Measurements from ENCODE around the gene AQP12B.
"Not testable (repeated sequence)": the region's sequence is repeated elsewhere in the genome, so short reads cannot be mapped to it uniquely, and the experiment has no call there.

AQP12B gene

DNA sequence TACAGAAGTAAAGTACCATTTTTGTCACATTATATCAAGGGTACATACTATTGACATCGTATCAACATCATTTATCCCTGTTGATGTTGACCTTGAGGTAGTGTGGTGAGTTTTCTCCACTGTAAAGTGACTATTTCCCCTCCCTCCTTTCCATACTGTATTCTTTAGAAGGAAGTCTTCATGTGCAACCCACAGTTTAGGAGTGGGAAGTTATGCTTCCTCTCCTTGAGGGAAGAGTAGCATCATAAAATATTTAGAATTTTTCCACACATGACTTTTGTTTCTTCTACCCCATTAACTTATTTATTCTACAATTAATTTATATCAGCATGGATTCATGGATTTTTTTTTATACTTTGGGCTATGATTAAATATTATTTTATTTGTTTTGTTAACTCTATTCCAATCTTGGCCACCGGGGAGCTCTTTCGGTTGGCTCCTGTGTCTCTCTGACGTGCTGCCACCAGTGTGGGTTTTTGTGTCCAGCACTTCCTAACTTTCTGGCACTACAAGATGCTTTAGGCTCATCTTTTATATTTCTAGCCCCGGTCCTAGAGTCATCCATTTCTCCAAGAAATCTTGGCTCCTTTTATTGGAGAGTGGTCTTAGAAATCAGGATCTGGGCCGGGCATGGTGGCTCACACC, 19.0 kb downstream of the AQP12B start:
- Histone ChIP-seq H4K20me1 (ENCODE audit: control insufficient read depth, insufficient read depth, low read depth, low read length) (no peaks in the 10 kb centered on the region), H3K27ac (ENCODE audit: low read depth, low read length) (no peak overlapping the region), H3K9me2 (replicated peaks; ENCODE audit: control insufficient read depth, low read length) (no peaks in the 10 kb centered on the region), H3F3A (ENCODE audit: control insufficient read depth, insufficient read depth) (no peaks in the 10 kb centered on the region), H3K79me2 (ENCODE audit: control insufficient read depth, low read length) (no peaks in the 10 kb centered on the region), H3K4me2 (ENCODE audit: low read length) (no peak overlapping the region), H3K36me3 (ENCODE audit: control insufficient read depth, low read length) (no peaks in the 10 kb centered on the region), H3K9me3 (ENCODE audit: control insufficient read depth, insufficient read depth, low read length) (no peaks in the 10 kb centered on the region), H3K4me3 (ENCODE audit: low read length) (no peak overlapping the region), H3K4me1 (ENCODE audit: control insufficient read depth, low read length) (no peaks in the 10 kb centered on the region), H3K27me3 (ENCODE audit: control insufficient read depth, low read length) (peaks cover 21% of the 10 kb centered on the region)
- TF ChIP-seq EZH2phosphoT487 (IDR thresholded peaks at IDR 0.05; ENCODE audit: borderline replicate concordance, low read length), result no peak
- TF ChIP-seq, protein P1, sequence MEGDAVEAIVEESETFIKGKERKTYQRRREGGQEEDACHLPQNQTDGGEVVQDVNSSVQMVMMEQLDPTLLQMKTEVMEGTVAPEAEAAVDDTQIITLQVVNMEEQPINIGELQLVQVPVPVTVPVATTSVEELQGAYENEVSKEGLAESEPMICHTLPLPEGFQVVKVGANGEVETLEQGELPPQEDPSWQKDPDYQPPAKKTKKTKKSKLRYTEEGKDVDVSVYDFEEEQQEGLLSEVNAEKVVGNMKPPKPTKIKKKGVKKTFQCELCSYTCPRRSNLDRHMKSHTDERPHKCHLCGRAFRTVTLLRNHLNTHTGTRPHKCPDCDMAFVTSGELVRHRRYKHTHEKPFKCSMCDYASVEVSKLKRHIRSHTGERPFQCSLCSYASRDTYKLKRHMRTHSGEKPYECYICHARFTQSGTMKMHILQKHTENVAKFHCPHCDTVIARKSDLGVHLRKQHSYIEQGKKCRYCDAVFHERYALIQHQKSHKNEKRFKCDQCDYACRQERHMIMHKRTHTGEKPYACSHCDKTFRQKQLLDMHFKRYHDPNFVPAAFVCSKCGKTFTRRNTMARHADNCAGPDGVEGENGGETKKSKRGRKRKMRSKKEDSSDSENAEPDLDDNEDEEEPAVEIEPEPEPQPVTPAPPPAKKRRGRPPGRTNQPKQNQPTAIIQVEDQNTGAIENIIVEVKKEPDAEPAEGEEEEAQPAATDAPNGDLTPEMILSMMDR (IDR thresholded peaks at IDR 0.05; ENCODE audit: low read depth, low read length, poor library complexity, severe bottlenecking), result peak; percentile 20

DNA sequence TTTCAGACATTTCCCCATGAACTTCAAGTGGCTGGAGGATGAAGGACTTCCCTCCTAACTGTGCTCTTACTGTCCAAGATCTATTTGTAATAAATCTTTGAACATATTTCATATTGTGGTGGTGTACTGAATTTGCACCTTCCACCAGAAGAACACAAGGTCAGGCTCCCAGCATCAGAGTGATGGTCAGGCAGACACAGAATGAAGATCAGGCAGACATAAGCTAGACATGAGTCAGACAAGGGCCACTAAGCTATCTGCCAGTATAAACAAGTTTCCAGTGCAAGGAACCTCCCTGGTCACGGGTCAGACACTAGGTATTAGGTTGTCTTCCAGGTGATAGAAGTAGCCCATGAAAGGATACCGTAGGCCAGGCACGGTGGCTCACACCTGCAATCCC, 20.0 kb downstream of the AQP12B start:
- TF ChIP-seq, protein P1 (IDR thresholded peaks at IDR 0.05; ENCODE audit: low read depth, low read length, poor library complexity, severe bottlenecking), result no peak
- H3K4me2 ChIP-seq (ENCODE audit: low read length), result no peak overlapping the region
- no peaks in the 10 kb centered on the region for H3K9me2 ChIP-seq (replicated peaks; ENCODE audit: control insufficient read depth, low read length)
- H3K4me1 ChIP-seq (ENCODE audit: control insufficient read depth, low read length), result no peaks in the 10 kb centered on the region
- no peaks in the 10 kb centered on the region for H3F3A ChIP-seq (ENCODE audit: control insufficient read depth, insufficient read depth)
- H3K79me2 ChIP-seq (ENCODE audit: control insufficient read depth, low read length), result no peaks in the 10 kb centered on the region
- H3K27ac ChIP-seq (ENCODE audit: low read depth, low read length), result no peak overlapping the region
- no peaks in the 10 kb centered on the region for H3K9me3 ChIP-seq (ENCODE audit: control insufficient read depth, insufficient read depth, low read length)
- no peak overlapping the region for H3K4me3 ChIP-seq (ENCODE audit: low read length)
- peaks cover 21% of the 10 kb centered on the region for H3K27me3 ChIP-seq (ENCODE audit: control insufficient read depth, low read length)
- no peaks in the 10 kb centered on the region for H4K20me1 ChIP-seq (ENCODE audit: control insufficient read depth, insufficient read depth, low read depth, low read length)
- H3K36me3 ChIP-seq (ENCODE audit: control insufficient read depth, low read length), result no peaks in the 10 kb centered on the region

DNA sequence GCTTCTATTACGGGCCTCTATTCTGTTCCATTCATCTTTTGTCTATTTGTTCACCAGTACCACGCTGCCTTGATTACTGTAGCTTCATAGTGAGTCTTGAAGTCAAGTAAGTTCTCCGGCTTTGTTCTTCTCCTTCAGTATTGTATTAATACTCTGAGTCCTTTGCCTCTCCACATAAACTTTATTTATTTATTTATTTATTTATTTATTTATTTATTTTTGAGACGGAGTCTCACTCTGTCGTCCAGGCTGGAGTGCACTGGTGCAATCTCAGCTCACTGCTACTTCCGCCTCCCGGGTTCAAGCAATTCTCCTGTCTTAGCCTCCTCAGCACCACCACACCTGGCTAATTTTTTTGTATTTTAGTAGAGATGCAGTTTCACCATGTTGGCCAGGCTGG, 22.8 kb downstream of the AQP12B start:
- H4K20me1 ChIP-seq (ENCODE audit: control insufficient read depth, insufficient read depth, low read depth, low read length); H3K27me3 ChIP-seq (ENCODE audit: control insufficient read depth, low read length); H3K36me3 ChIP-seq (ENCODE audit: control insufficient read depth, low read length); H3K4me3 ChIP-seq (ENCODE audit: low read length); H3F3A ChIP-seq (ENCODE audit: control insufficient read depth, insufficient read depth); H3K27ac ChIP-seq (ENCODE audit: low read depth, low read length); H3K4me1 ChIP-seq (ENCODE audit: control insufficient read depth, low read length); H3K9me3 ChIP-seq (ENCODE audit: control insufficient read depth, insufficient read depth, low read length); H3K79me2 ChIP-seq (ENCODE audit: control insufficient read depth, low read length); H3K4me2 ChIP-seq (ENCODE audit: low read length); H3K9me2 ChIP-seq (replicated peaks; ENCODE audit: control insufficient read depth, low read length): not testable (repeated sequence)

DNA sequence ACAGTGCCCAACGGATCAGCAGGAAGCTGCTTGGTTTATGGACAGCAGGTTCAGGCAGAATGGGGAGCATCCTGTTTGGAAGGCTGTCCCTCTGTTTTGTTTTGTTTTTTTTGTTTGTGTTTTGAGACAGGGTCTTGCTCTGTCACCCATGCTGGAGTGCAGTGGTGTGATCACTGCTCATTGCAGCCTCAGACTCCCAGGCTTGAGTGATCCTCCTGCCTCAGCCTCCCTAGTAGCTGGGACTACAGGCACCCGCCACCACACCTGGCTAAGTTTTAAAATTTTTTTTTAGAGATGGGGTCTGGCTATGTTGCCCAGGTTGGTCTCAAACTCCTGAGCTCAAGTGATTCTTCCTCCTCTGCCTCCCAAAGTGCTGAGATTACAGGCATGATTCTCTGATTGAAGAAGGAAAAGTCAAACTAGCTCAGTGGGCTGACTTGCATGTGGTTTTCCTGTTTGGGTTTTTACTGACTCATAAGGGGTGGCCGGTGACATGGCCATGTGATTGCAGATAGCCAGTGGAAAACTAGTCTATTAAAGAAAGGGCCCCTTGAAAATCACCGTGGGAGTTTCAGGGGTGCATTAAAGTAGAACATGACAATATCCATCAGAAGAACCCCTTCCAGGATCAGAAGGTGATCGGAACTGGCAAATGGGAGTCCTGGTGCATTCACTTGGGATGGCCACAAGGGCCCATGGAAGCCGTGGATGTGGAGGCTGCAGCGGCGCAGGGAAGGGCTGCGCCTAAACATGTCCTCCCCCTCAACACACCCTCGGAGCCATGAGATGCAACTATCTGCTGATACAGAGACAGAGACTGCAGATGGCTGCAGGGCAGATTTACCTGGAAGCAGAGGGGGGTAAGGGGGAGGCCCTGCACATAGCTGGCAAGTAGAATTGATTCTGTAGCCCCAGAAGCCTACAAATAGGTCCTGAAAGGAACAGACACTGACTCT, 26.5 kb downstream of the AQP12B start:
- Histone ChIP-seq H3K27me3 (ENCODE audit: control insufficient read depth, low read length) (no peaks in the 10 kb centered on the region), H3K27ac (ENCODE audit: low read depth, low read length) (no peak overlapping the region), H3K79me2 (ENCODE audit: control insufficient read depth, low read length) (no peaks in the 10 kb centered on the region), H3K36me3 (ENCODE audit: control insufficient read depth, low read length) (no peaks in the 10 kb centered on the region), H3F3A (ENCODE audit: control insufficient read depth, insufficient read depth) (no peaks in the 10 kb centered on the region), H3K9me2 (replicated peaks; ENCODE audit: control insufficient read depth, low read length) (no peaks in the 10 kb centered on the region), H3K4me1 (ENCODE audit: control insufficient read depth, low read length) (no peaks in the 10 kb centered on the region), H3K4me2 (ENCODE audit: low read length) (no peak overlapping the region), H4K20me1 (ENCODE audit: control insufficient read depth, insufficient read depth, low read depth, low read length) (no peaks in the 10 kb centered on the region), H3K4me3 (ENCODE audit: low read length) (no peak overlapping the region), H3K9me3 (ENCODE audit: control insufficient read depth, insufficient read depth, low read length) (no peaks in the 10 kb centered on the region)
- no peak for TF ChIP-seq EZH2phosphoT487 (IDR thresholded peaks at IDR 0.05; ENCODE audit: borderline replicate concordance, low read length)

Data from DOHH2 (cell line).